SK-MEL-5 (cell line): ENCODE results near the gene AKAP11. TPM values are rescaled to one million over a fixed set of nuclear protein-coding genes. Genes with fewer than 3 reads are reported as not detected.
A peak's percentile ranks its signal among the peaks of the same experiment; 100 is the strongest.

Source experiments
- DNase-seq: peaks from one replicate; pipeline ENCODE4 v3.0.0-alpha.2; 2016; ENCODE audit warnings: low read depth, low spot score
- in situ Hi-C: cut with HindIII; loops from 2 replicates; pipeline ENCODE4 v1.10.0; 2016; ENCODE audit warnings: low sequenced_read_pairs, high pct_unique_total_duplicates, low pct_unique_long_range_greater_than_20kb
- total RNA-seq: library from RNA; depleted of rRNA; stranded (reverse); fragments of >200 nt; shearing (Covaris generic); gene quantifications from 2 replicates; pipeline ENCODE4 v1.2.3, GENCODE V29; 2014

Gene AKAP11
- total RNA-seq, 1 experiment from 2014 or later: 15.8 TPM

DNA sequence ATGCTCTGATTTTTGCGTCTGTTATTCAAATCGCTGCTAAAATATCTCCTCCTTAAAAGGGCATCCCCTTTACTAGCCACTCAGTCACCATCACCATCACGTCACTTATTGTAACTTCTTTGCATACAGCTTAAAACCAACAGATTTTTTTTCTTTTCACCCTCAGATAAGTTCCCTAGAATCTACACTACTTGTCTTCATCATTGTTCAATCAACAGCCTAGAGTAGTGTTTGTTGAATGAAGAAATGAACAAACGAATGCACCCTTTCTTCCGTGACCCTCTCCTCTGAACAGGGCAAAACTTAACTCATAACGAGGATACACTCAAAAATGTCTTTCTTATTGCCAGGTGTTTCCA is 1.1 kb upstream of the AKAP11 start:
- in situ Hi-C loops: no loop called here
- no peak for DNase-seq

- in situ Hi-C loops: no loop called here
Observed at GRCh38 chr13:42271337-42272114, 426 bp upstream of the AKAP11 start.

GRCh38 chr13:42272804-42273175 is 838 bp downstream of the AKAP11 start:
- DNase-seq: no peak
- in situ Hi-C loops: no loop called here

More at GRCh38 chr13:42271337-42272114, 426 bp upstream of the AKAP11 start:
- DNase-seq: peak; percentile 95

GRCh38 chr13:42274386-42275097 is 2.6 kb downstream of the AKAP11 start:
- in situ Hi-C loops: no loop called here
- no peak for DNase-seq

GRCh38 chr13:42275098-42275471 is 3.1 kb downstream of the AKAP11 start:
- in situ Hi-C loops: no loop called here
- DNase-seq: no peak

- in situ Hi-C loops: no loop called here
- no peak for DNase-seq
Observed at GRCh38 chr13:42275506-42275905, 3.6 kb downstream of the AKAP11 start.

DNA sequence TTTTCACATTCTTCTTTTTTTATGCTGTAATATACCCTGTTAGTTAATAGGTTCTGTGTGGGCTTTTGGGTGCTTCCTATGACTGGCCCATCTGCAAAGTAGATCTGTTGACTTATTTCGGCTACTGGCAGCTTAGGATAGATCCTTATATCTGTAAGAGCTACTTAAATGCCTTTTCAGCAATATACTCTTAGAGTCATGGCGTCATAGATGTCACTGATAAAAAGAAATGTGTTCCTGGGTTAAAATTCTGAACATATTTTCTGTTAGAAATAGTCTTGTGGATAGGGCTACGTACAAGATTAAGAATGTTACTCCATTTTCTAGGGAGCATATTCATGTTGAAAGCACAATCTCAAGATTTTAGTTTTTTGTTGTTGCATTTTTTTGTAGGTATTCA is 4.7 kb downstream of the AKAP11 start:
- DNase-seq: no peak
- in situ Hi-C loops: no loop called here

- DNase-seq: no peak
- in situ Hi-C loops: no loop called here
Observed at GRCh38 chr13:42277618-42278276, 5.8 kb downstream of the AKAP11 start.

DNA sequence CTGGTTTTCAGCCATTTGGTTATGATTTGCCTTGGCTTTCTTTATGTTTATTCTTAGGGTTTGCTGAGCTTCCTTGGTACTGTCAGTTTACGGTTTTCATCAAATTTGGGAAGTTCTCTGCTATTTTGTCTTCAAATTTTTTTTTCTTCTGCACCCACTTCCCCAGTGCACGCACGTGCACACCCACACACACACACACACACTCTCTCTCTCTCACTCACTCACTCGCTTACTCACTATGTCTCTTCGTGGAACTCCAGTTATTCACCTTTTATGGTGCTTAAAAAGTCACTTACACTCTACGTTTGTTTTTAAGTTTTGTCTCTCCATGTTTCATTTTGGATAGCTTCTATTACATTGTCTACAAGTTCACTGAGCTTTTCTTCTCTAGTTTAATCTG is 7.1 kb downstream of the AKAP11 start:
- DNase-seq: no peak
- in situ Hi-C loops: no loop called here

DNA sequence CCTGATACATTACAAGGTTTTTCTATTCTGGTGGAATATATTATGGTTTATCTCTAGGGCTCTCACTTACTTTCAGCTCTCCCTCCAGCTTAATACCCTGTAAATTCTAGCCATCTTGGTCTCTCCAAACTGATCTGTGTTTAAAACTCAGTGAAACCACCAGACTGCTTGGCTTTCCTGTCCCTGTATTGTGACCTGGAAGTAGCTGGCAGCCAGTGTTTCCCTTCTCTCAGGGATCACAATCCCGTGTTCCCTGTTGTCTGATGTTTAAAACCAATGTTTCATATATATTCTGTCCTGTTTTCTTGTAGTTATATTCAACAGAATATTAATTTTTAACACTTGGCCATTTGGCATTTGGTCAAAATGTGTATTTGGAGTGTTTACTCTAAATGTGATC is 8.0 kb downstream of the AKAP11 start:
- DNase-seq: no peak
- in situ Hi-C loops: no loop called here

DNA sequence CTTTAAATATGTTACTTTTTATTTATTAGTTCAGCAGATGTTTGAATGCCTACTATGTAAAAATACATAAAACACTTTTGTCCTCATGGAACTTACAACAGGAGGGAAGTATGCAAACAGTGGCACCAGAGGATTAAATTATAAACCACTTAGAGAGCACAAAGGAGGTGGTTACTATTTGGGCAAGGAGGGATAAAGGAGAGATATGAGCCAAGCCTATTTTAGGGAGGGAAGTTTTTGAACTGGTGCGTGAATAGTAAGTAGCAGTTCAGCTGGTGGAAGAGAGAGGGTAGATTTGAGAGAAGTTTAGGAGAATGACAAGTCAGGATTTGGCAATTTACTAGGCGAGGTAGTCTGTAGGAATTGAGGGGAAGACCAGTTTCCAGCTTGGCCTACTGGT is 8.6 kb downstream of the AKAP11 start:
- in situ Hi-C loops: no loop called here
- DNase-seq: no peak

- in situ Hi-C loops: no loop called here
- no peak for DNase-seq
Observed at GRCh38 chr13:42283574-42283973, 11.6 kb downstream of the AKAP11 start.

GRCh38 chr13:42284068-42284467 is 12.1 kb downstream of the AKAP11 start:
- in situ Hi-C loops: no loop called here
- DNase-seq: no peak

GRCh38 chr13:42298392-42298791 is 26.4 kb downstream of the AKAP11 start:
- in situ Hi-C loops: no loop called here
- DNase-seq: no peak

- in situ Hi-C loops: no loop called here
Observed at GRCh38 chr13:42305503-42305902, 33.6 kb downstream of the AKAP11 start.

DNA sequence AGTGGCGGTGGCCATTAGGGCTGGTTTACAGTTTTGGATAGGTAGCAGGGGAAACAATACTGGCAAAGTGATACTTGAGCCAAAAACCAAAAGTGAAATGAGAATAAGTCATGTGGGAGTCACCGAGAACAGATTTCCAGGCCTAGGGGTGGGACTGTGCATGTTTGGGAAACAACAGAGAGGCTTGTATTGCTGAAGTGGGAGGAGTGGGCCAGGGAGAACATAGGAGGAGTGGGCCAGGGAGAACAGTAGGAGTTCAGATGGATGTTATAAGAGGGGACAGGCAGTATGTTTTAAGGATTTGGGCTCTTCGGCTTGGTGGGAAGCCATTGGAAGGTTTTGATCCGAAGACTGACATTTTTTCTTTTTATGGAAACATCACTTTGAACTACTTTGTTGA is 35.5 kb downstream of the AKAP11 start:
- peak; percentile 62 for DNase-seq
- in situ Hi-C loops: no loop called here

More at GRCh38 chr13:42305503-42305902, 33.6 kb downstream of the AKAP11 start:
- DNase-seq: no peak

GRCh38 chr13:42312817-42313431 is 41.0 kb downstream of the AKAP11 start:
- no peak for DNase-seq
- in situ Hi-C loops: no loop called here

GRCh38 chr13:42318570-42318969 is 46.6 kb downstream of the AKAP11 start:
- in situ Hi-C loops: no loop called here

More at GRCh38 chr13:42318570-42318969, 46.6 kb downstream of the AKAP11 start:
- DNase-seq: no peak
